Ovary (tissue), 9 donors: ENCODE results near the gene GPR61. TPM values are rescaled to one million over a fixed set of nuclear protein-coding genes. Genes with fewer than 3 reads are reported as not detected.

Experiments used
- DNase-seq, 5 donors: peaks; one replicate each; pipeline ENCODE4 v3.0.0-alpha.2; 2019 to 2020
- H3K27ac ChIP-seq, 2 donors: fragments of 200-600 bp; one replicate each; pipeline versions ENCODE4 v1.5.1 to v1.8.0; 2019 to 2022
- H3K27me3 ChIP-seq: fragments of 200-600 bp; one replicate; pipeline ENCODE4 v1.8.0; 2022
- H3K36me3 ChIP-seq: fragments of 200-600 bp; sonication (generic); one replicate; pipeline ENCODE4 v1.5.1; 2019
- H3K4me1 ChIP-seq: one replicate; pipeline ENCODE4 v1.8.1; 2013; ENCODE audit warnings: mild to moderate bottlenecking, moderate library complexity; ENCODE audit not compliant: insufficient read depth
- H3K4me3 ChIP-seq: fragments of 200-600 bp; sonication (generic); one replicate; pipeline ENCODE4 v1.5.1; 2017
- H3K9me3 ChIP-seq, 2 donors: fragments of 200-600 bp in 1 of 2; sonication (generic) in 1 of 2; one replicate each; pipeline versions ENCODE4 v1.5.1 to v1.8.1; 2013 to 2019; ENCODE audit warnings: mild to moderate bottlenecking in 1 of 2, moderate library complexity in 1 of 2
- EP300 ChIP-seq: sonication (generic); formaldehyde crosslinking; IDR thresholded peaks from one replicate; pipeline ENCODE4 v1.6.1; 2017; ENCODE audit warnings: antibody characterized with exemption
- POLR2A ChIP-seq: fragments of 450-650 bp; IDR thresholded peaks from one replicate; pipeline ENCODE4 v1.6.1; 2017; ENCODE audit warnings: antibody characterized with exemption, mild to moderate bottlenecking, moderate library complexity
- WGBS, 3 donors: extraction: QIAGEN DNeasy Blood & Tissue Kit in 1 of 3; methylation state at CpG; one replicate each; pipeline versions ENCODE4 v1.1.5 to v1.1.7; 2013 to 2017; 5-methylcytosine and 5-hydroxymethylcytosine counted together
- intact Hi-C, 4 donors: fragments of 100-400 bp; cut with DNase I; formaldehyde crosslinking; loops; one replicate each; pipeline versions ENCODE4 v1.11.0 to v1.15.1; 2022 to 2023
- polyA plus RNA-seq, 2 donors: library from polyadenylated mRNA; stranded (reverse); fragments of 200-250 nt in 1 of 2; fragments of 350-450 nt in 1 of 2; fragmentation: Illumina TruSeq in 1 of 2; extraction: RNeasy Lipid Tissue Mini Kit (QIAGEN cat#74804) in 1 of 2; gene quantifications; one replicate each; pipeline ENCODE4 v1.2.3, GENCODE V29; 2013 to 2014
- total RNA-seq, 7 donors: library from RNA; depleted of rRNA in 2 of 7; stranded (reverse); fragments of >200 nt in 2 of 7; fragmentation: NEBNext Ultra II Directional in 3 of 7; extraction: Animal tissue kit (Norgen Biotek cat#: 25700) in 3 of 7; gene quantifications; one replicate each; pipeline versions ENCODE4 v1.1.0 to v1.2.4, GENCODE V29; 2016 to 2023
- TF ChIP-seq, protein P1 (sequence below), 3 donors: fragments of 450-650 bp in 2 of 3; fragments of 200-600 bp in 1 of 3; IDR thresholded peaks; one replicate each; pipeline versions ENCODE4 v1.5.1 to v1.8.0; 2016 to 2022; ENCODE audit warnings: antibody characterized with exemption in 3 of 3, mild to moderate bottlenecking in 1 of 3
- donor health status: DM: no; HTN: no; CAD: no; lungs with moderate emphysema.
- donor health status: DM: no; HTN: no; CAD: no.
- donor health status: Bipolar disorder and iron deficiency.
- donor health status: DM: yes; HTN: yes; CAD: no.
- donor health status: DM: no; HTN: no; CAD: no.
- donor health status: DM: yes; HTN: yes; CAD: no.

The GPR61 gene
- total and polyA plus RNA-seq, 9 donors: 0.25 TPM; not detected in 8

DNA sequence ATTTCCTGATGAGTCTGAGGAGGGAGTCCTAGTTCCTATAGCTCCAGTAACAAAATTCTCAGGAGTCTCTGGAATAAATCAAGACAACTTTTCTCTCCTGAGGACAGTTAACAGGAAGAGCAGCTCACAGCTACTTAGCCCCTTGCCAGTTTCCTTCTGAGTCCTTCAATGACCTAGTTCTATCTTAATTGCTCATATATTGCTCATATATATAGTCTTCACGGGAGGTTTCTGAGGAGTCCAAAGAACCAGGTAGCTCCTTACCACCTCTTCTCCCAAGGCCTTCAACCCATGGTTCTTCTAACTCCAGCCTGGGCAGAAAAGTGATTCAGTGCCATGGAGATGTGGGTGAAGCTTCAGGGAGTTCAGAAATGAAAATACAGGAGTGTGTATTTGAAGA, 34.7 kb upstream of the GPR61 start:
- Histone ChIP-seq H3K9me3 (no peaks in the 10 kb centered on the region), H3K27me3 (no peaks in the 10 kb centered on the region), H3K4me1 (peaks cover 10% of the 10 kb centered on the region), H3K36me3 (no peaks in the 10 kb centered on the region), H3K27ac (no peak overlapping the region), H3K4me3 (no peak overlapping the region)
- intact Hi-C loops: no loop called here
- DNase-seq: no peak
- WGBS, 3 donors: 93 to 98% (median 95%) methylated on average over 1 of the region's 1 CpG
- TF ChIP-seq, protein P1, sequence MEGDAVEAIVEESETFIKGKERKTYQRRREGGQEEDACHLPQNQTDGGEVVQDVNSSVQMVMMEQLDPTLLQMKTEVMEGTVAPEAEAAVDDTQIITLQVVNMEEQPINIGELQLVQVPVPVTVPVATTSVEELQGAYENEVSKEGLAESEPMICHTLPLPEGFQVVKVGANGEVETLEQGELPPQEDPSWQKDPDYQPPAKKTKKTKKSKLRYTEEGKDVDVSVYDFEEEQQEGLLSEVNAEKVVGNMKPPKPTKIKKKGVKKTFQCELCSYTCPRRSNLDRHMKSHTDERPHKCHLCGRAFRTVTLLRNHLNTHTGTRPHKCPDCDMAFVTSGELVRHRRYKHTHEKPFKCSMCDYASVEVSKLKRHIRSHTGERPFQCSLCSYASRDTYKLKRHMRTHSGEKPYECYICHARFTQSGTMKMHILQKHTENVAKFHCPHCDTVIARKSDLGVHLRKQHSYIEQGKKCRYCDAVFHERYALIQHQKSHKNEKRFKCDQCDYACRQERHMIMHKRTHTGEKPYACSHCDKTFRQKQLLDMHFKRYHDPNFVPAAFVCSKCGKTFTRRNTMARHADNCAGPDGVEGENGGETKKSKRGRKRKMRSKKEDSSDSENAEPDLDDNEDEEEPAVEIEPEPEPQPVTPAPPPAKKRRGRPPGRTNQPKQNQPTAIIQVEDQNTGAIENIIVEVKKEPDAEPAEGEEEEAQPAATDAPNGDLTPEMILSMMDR (IDR thresholded peaks at IDR 0.05): no peak
- TF ChIP-seq EP300 (no peak), POLR2A (no peak)

DNA sequence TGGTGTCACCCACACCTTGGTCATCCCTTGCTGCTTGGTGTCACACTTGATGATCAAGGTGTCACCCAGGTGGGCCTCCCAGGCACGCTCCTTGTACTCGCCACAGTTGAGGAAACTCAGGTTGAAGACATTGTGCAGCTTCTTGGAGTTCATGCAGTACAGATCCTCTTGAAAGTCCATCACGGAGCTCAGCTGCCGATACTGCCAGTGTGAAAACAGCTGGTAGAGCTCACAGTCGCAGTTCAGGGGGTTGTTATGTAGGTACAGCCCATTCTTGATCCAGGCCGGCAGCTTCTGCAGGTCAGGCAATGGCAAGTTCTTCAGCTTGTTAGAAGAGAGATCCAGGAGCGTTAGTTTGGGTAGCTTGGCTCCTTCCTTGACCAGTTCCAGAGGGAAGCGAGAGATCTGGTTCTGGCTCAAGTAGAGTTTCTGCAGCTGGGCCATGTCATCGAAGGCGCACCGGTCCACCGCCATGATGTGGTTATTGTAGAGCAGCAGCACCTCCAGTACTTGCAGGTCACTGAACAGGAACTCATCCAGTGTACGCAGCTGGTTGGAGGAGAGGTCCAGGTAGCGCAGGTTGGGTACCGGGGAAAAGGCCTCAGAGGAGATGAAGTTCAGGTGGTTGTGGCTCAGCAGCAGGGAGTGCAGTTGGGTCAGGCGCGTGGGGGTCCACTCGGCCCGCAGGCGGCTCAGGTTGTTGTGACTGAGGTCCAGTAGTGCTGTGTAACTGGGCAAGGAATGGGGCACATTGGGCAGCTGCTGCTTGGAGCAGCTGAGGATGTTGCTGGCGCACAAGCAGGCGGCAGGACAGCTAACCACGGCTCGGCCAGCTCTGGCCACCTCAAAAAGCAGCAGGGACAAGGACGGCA, 31.4 kb upstream of the GPR61 start:
- H3K36me3 ChIP-seq: no peaks in the 10 kb centered on the region
- no peaks in the 10 kb centered on the region for H3K27me3 ChIP-seq
- TF ChIP-seq, protein P1 (IDR thresholded peaks at IDR 0.05): no peak
- TF ChIP-seq POLR2A (no peak), EP300 (no peak)
- no peak overlapping the region for H3K4me3 ChIP-seq
- no peaks in the 10 kb centered on the region for H3K9me3 ChIP-seq
- H3K27ac ChIP-seq: no peak overlapping the region
- no peak for DNase-seq
- intact Hi-C loops: no loop called here
- 90 to 91% (median 90%) methylated on average over 25 of the region's 25 CpGs for WGBS, 3 donors
- H3K4me1 ChIP-seq: peaks cover 11% of the 10 kb centered on the region

DNA sequence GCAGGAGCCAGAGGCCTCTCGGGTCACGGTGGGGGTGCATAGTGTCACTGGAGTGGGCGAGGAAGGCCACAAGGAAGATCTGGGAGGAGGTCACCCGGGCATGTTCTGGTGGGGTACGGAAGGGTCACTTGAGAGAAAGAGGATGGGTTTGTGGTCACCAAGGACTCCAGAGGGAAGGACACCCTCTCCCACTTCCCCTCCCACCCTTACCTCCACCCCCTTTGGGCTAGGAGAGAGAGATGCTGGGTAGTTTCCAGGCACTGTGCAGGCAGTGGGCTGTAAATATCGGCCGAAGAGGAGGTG, 30.8 kb upstream of the GPR61 start:
- intact Hi-C loops: no loop called here
- WGBS, 3 donors: 62 to 69% (median 68%) methylated on average over 7 of the region's 7 CpGs

DNA sequence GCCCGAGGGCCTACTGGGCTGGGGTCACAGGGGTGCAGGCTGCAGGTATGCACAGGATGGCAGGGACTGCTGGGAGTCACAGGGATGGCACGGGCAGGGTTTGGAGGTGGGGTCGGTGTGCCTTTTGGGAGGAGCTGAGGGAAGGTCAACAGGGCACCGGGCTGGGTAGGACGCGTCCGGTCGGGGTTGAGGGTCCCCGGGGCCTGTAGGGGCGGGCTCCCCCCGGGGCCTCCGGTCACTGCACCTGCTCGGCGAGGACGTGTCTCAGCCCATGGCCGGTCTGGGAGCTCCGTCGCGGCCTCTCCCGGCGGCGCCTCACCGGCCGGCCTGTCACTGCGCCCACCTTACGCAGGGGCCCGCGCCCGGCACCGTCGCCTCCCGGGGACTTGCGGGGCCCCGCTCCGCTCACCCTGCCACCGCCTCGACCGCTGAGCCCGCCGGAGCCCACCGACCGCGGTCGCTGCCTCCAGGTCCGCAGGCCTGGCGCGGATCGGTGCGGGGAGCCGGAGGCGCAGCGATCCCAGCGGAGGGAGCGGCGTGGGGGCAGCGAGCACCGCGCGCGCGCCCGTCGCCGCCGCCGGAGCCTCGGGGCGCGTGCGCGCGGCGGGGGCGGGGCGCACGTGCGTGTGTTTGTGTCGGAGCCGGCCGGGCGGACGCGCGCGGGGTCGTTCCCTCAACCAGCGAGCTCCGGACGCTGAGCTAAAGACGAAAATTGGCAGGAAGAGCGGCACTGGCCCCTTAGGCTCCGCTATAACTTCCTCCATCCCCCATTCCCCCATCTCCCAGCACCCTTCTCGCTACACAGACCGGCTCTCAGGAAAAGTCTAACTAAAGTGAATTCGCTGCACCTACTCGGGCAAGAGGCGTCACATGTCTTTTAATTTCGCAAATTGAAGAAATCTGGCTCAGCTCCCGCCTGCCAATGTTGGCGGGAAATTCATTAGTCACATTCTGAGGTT, 30.2 kb upstream of the GPR61 start, which contains the start of gene AMIGO1:
Gene AMIGO1 (minus strand): TSS at position 552 of the 959 bp plus-strand sequence. CDS start 815 bp downstream, outside the sequence.
- H3K9me3 ChIP-seq: no peaks in the 10 kb centered on the region
- peak within 1 kb of the TSS; percentile 33 to 73 for H3K27ac ChIP-seq
- TF ChIP-seq, protein P1 (IDR thresholded peaks at IDR 0.05): no peak
- TF ChIP-seq POLR2A (no peak), EP300 (no peak)
- peak within 1 kb of the TSS; percentile 54 for H3K4me3 ChIP-seq
- H3K27me3 ChIP-seq: no peaks in the 10 kb centered on the region
- WGBS, 3 donors: 1 to 2% (median 1%) methylated on average over 60 to 100 of the region's 100 CpGs
- intact Hi-C loops: no loop called here
- no peaks in the 10 kb centered on the region for H3K36me3 ChIP-seq
- DNase-seq: peak; percentile 71 to 85 (median 78)
- H3K4me1 ChIP-seq: peaks cover 11% of the 10 kb centered on the region

More for the DNA sequence above, 30.8 kb upstream of the GPR61 start:
- Histone ChIP-seq H3K9me3 (no peaks in the 10 kb centered on the region), H3K27me3 (no peaks in the 10 kb centered on the region), H3K4me3 (peak overlapping the region; percentile 54), H3K27ac (no peak overlapping the region), H3K4me1 (peaks cover 11% of the 10 kb centered on the region), H3K36me3 (no peaks in the 10 kb centered on the region)
- TF ChIP-seq EP300: no peak
- TF ChIP-seq POLR2A: no peak
- TF ChIP-seq, protein P1 (IDR thresholded peaks at IDR 0.05): no peak
- no peak for DNase-seq
